ENCODE data around the gene SOX30.

DNA sequence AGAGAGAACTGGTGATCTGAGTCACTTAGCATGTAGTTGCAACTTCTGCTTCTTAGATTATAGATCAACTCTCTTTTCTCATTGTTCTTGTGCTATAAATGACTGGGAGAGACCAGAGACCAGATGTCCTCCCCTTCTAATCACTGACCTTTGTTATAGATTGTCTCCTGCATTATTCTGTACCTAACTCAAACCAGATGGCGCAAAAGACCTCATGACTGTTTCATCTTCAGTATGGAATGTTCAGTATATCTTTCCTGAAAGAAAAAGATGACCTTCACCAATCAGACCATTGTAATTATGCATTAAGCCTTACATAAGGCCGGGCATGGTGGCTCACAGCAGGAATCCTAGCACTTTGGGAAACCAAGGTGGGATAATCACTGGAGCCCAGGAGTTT lies 46.2 kb downstream of the SOX30 start:
- TF ChIP-seq CTCF (IDR thresholded peaks at IDR 0.05) (no peak), POLR2A (IDR thresholded peaks at IDR 0.05) (no peak)
